Tibial nerve (tissue), 4 donors: Measurements from ENCODE around the gene LRWD1.

Experiments
- EP300 ChIP-seq, 2 donors: sonication (generic); formaldehyde crosslinking; IDR thresholded peaks; one replicate each; pipeline ENCODE4 v1.6.1; 2017; ENCODE audit warnings: antibody characterized with exemption in 2 of 2, mild to moderate bottlenecking in 1 of 2
- TF ChIP-seq, protein P1 (sequence below), 5 experiments: fragments of 200-600 bp in 3 of 5; fragments of 450-650 bp in 2 of 5; sonication (generic) in 3 of 5; IDR thresholded peaks; one replicate each; pipeline ENCODE4 v1.5.1; 2016 to 2019; ENCODE audit warnings: antibody characterized with exemption in 5 of 5, mild to moderate bottlenecking in 3 of 5, moderate library complexity in 2 of 5

DNA sequence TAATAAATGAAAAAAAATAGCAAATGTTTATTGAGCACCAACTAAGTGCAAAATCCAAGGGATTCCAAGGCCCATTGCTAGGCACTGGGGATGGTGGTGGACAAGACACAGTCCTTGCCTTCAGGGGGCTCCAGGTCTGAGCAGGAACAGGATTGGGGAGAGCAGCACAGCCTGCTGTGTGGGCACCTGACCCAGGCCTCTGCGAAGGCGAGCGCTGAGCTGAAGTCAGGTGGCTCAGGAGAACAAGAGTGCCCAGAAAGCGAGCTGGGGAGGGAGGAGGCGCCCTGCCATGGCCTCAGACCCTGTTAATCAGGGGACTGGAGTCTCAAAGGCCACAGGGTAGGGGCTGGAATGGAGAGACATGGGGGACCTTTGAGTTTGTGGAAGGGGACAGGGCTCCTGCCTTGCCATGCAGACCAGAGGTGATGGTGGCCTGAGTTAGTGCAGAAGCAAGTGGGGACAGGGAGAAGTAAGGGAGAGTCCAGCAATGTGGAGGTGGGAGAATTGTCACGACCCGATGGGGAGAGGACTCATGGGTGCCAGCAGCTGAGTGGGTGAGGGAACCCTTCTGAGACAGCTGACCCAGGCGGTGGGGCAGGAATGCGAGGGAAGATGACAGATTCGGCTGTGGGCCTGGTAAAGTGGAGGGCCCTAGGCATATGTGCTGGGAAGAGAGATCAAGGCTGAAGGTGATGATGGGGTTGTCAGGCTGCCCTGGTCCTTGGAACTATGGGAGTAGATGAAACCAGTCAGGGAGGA lies 35.5 kb upstream of the LRWD1 start:
- TF ChIP-seq, protein P1, sequence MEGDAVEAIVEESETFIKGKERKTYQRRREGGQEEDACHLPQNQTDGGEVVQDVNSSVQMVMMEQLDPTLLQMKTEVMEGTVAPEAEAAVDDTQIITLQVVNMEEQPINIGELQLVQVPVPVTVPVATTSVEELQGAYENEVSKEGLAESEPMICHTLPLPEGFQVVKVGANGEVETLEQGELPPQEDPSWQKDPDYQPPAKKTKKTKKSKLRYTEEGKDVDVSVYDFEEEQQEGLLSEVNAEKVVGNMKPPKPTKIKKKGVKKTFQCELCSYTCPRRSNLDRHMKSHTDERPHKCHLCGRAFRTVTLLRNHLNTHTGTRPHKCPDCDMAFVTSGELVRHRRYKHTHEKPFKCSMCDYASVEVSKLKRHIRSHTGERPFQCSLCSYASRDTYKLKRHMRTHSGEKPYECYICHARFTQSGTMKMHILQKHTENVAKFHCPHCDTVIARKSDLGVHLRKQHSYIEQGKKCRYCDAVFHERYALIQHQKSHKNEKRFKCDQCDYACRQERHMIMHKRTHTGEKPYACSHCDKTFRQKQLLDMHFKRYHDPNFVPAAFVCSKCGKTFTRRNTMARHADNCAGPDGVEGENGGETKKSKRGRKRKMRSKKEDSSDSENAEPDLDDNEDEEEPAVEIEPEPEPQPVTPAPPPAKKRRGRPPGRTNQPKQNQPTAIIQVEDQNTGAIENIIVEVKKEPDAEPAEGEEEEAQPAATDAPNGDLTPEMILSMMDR (IDR thresholded peaks at IDR 0.05), result no peak
- TF ChIP-seq EP300 (IDR thresholded peaks at IDR 0.05), result no peak
